Activated CD8-positive, alpha-beta memory T cell treated with anti-CD3 and anti-CD28 coated beads, Interleukin-2, amount 10 ng/mL, durations not matched to agents 7 days and 5 days (primary cell): Measurements from ENCODE around the gene SNCG. TPM values are rescaled to one million over a fixed set of nuclear protein-coding genes. Genes with fewer than 3 reads are reported as not detected.
"Not testable (repeated sequence)": the region's sequence is repeated elsewhere in the genome, so short reads cannot be mapped to it uniquely, and the experiment has no call there.

ENCODE experiments used
- ATAC-seq: fragments of 150-1000 bp; cut with Tn5 transposase; one replicate; pipeline ENCODE4 v1.10.0; 2021; ENCODE audit warnings: moderate library complexity
- CTCF ChIA-PET: fragments of 350-600 bp; sonication (Branson Sonifier 250); formaldehyde crosslinking; loops from one replicate; lab custom pipeline; 2021; ENCODE audit warnings: antibody characterized with exemption; lab: Charles Lee
- DNase-seq: peaks from one replicate; pipeline ENCODE4 v3.0.0-alpha.2; 2020
- H3K27ac Mint-ChIP-seq: one replicate; pipeline ENCODE4 v1.8.0; 2021; ENCODE audit warnings: mild to moderate bottlenecking, mixed read lengths
- H3K27me3 Mint-ChIP-seq: one replicate; pipeline ENCODE4 v1.8.0; 2021; ENCODE audit warnings: mixed read lengths
- H3K36me3 Mint-ChIP-seq: one replicate; pipeline ENCODE4 v1.8.0; 2021; ENCODE audit warnings: mild to moderate bottlenecking, mixed read lengths
- H3K4me1 Mint-ChIP-seq: one replicate; pipeline ENCODE4 v1.8.0; 2021; ENCODE audit warnings: mixed read lengths
- H3K4me3 Mint-ChIP-seq: one replicate; pipeline ENCODE4 v1.8.0; 2021; ENCODE audit warnings: mild to moderate bottlenecking, moderate library complexity, mixed read lengths
- H3K9me3 Mint-ChIP-seq: one replicate; pipeline ENCODE4 v1.8.0; 2022; ENCODE audit warnings: low read depth, mixed read lengths
- total RNA-seq, 2 experiments: library from RNA; stranded (reverse); gene quantifications; one replicate each; pipeline ENCODE4 v1.2.3, GENCODE V29; 2021

The SNCG gene
- total RNA-seq, 2 experiments from 2014 or later, result not detected

- H3K36me3 Mint-ChIP-seq, result no peaks in the 10 kb centered on the region
- peaks cover 22% of the 10 kb centered on the region for H3K27me3 Mint-ChIP-seq
- DNase-seq (peak; percentile 38), ATAC-seq (no peak)
- CTCF ChIA-PET, result interaction anchor here (1.7 to 3.9 kb wide), 3 partner anchors 10 to 28 kb away, joined by 9 to 35 read pairs (median 12); partner anchors contain the start of genes MMRN2 and SNCG
- peaks cover 31% of the 10 kb centered on the region for H3K4me1 Mint-ChIP-seq
- no peak overlapping the region for H3K27ac Mint-ChIP-seq
- no peaks in the 10 kb centered on the region for H3K9me3 Mint-ChIP-seq
- no peak overlapping the region for H3K4me3 Mint-ChIP-seq
Measured at GRCh38 chr10:86967481-86967941, 9.1 kb downstream of the SNCG start.

DNA sequence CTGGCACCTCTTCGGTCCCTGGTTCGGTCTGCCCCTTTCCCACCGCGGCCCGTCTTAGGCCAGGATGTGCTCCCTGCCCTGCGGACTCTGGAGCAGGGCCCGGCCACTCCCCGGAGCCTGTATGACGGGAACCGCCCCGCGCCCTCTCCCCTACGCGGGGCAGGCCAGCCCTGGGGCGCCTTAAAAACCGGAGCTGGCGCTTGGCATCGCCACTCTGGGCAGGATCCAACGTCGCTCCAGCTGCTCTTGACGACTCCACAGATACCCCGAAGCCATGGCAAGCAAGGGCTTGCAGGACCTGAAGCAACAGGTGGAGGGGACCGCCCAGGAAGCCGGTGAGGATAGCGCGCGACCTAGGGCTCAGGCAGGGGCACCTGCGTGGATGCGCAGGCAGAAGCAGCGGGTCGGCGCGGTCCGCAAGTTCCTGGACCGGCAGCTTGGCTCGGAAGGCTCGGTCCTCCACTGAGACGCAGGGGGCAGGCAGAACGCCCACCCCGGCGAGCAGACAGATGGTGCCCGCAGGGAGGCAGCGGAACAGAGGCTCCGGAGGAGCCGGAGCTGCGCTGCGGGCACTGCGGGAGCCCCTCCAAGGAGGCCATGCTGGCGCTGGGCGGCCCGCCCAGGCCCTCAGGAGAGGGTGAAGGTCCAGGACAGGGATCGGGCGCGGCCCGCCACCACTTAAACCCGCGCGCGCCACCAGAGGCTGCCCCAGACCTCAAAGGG lies 10.0 kb downstream of the SNCG start, which contains the start of gene ADIRF:
Gene ADIRF (plus strand): TSS at position 212 of the 723 bp plus-strand sequence. CDS start 63 bp downstream, at position 275.
- peak; percentile 35 for DNase-seq
- Mint-ChIP-seq H3K4me3 (no peak within 1 kb of the TSS), H3K4me1 (peaks cover 33% of the 10 kb centered on the region), H3K27ac (no peak within 1 kb of the TSS), H3K9me3 (no peaks in the 10 kb centered on the region), H3K27me3 (peaks cover 31% of the 10 kb centered on the region), H3K36me3 (no peaks in the 10 kb centered on the region)
- no peak for ATAC-seq
- CTCF ChIA-PET, result interaction anchor here (1.1 to 3.9 kb wide), 3 partner anchors 8 to 125 kb away, joined by 3 to 35 read pairs (median 6); no protein-coding TSS in a partner anchor

DNA sequence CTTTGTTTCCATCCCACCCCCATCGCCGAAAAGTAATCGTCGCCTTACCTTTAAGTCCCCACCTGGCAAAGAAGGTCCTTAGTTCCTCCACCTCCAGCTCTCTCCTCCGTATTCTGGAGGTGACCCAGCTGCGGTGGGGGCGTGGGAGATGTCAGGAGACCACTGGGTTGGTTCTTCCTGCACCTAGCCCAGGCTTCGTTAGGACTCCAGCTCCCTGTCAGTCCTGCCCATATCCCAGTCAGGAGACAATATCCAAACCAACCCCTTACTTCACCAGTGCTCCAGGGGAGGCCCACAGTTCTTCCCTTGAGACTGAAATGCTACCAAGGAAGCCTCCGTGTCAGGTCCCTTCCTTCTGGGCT lies 10.6 kb downstream of the SNCG start:
- no peaks in the 10 kb centered on the region for H3K9me3 Mint-ChIP-seq
- H3K27ac Mint-ChIP-seq, result no peak overlapping the region
- H3K36me3 Mint-ChIP-seq, result no peaks in the 10 kb centered on the region
- DNase-seq, result peak; percentile 38
- no peak overlapping the region for H3K4me3 Mint-ChIP-seq
- CTCF ChIA-PET, result interaction anchor here (1.1 to 1.9 kb wide), 3 partner anchors 8 to 124 kb away, joined by 3 to 6 read pairs (median 5); no protein-coding TSS in a partner anchor
- no peak for ATAC-seq
- peaks cover 32% of the 10 kb centered on the region for H3K27me3 Mint-ChIP-seq
- H3K4me1 Mint-ChIP-seq, result peaks cover 33% of the 10 kb centered on the region

- H3K36me3 Mint-ChIP-seq, result no peaks in the 10 kb centered on the region
- no peak overlapping the region for H3K27ac Mint-ChIP-seq
- peak; percentile 37 for DNase-seq
- no peak for ATAC-seq
- H3K4me1 Mint-ChIP-seq, result peaks cover 33% of the 10 kb centered on the region
- no peak overlapping the region for H3K4me3 Mint-ChIP-seq
- CTCF ChIA-PET, result interaction anchor here (1.1 to 1.9 kb wide), 4 partner anchors 9 to 124 kb away, joined by 3 to 6 read pairs (median 6); no protein-coding TSS in a partner anchor
- H3K9me3 Mint-ChIP-seq, result no peaks in the 10 kb centered on the region
- H3K27me3 Mint-ChIP-seq, result peaks cover 32% of the 10 kb centered on the region
Measured at GRCh38 chr10:86969421-86970041, 11.1 kb downstream of the SNCG start.

- no peak for ATAC-seq
- no peaks in the 10 kb centered on the region for H3K36me3 Mint-ChIP-seq
- DNase-seq, result no peak
- H3K4me1 Mint-ChIP-seq, result peaks cover 31% of the 10 kb centered on the region
- CTCF ChIA-PET, result interaction anchor here (0.5 to 1.9 kb wide), 7 partner anchors 8 to 562 kb away, joined by 3 to 6 read pairs (median 3); no protein-coding TSS in a partner anchor
- H3K9me3 Mint-ChIP-seq, result no peaks in the 10 kb centered on the region
- H3K4me3 Mint-ChIP-seq, result peak overlapping the region; percentile 62
- H3K27me3 Mint-ChIP-seq, result peaks cover 34% of the 10 kb centered on the region
- peak overlapping the region; percentile 45 for H3K27ac Mint-ChIP-seq
Measured at GRCh38 chr10:86970162-86970981, 12.0 kb downstream of the SNCG start.

- no peaks in the 10 kb centered on the region for H3K9me3 Mint-ChIP-seq
- peaks cover 34% of the 10 kb centered on the region for H3K27me3 Mint-ChIP-seq
- H3K27ac Mint-ChIP-seq, result peak overlapping the region; percentile 45
- DNase-seq (no peak), ATAC-seq (no peak)
- H3K4me1 Mint-ChIP-seq, result peaks cover 27% of the 10 kb centered on the region
- H3K4me3 Mint-ChIP-seq, result peak overlapping the region; percentile 62
- CTCF ChIA-PET, result interaction anchor here (0.5 to 1.7 kb wide), 5 partner anchors 9 to 563 kb away, joined by 3 to 6 read pairs (median 3); no protein-coding TSS in a partner anchor
- no peaks in the 10 kb centered on the region for H3K36me3 Mint-ChIP-seq
Measured at GRCh38 chr10:86970982-86971231, 12.5 kb downstream of the SNCG start.

DNA sequence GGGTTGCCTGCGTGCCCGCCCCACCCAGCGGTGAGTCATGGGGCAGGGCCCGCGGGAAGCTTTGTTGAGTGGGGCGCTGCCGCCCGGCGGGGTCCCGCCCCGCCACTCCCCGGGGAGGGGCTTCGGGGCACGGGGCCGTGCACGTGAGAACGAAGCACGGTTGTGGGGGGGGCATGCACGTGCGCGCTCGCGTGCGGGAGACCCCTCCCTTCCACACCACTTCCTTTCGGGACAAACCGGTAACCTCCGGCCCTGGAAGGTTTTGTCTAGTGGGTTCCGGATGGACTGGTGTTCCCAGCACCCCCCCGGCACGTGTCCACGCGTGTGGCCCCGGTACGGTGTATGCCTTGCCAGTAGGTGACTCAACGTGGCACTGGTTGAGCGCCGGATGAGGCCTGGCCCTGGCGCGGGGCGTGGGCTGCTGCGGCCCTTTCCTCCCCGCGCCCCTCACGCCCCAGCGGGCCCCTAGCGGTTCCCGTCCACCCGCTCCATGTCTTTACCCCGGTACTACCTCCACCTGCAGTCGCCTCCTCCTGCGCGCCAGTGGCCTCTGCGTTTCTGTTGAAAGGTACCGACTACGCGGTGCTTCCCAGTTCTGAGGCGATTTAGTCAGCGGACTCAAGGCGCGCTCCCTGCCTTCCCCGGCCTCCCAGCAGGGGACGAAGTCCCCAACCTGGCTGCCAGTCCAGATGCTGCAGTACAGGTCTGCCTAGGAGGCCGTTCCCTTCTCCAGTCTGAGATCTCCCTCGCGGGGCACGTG lies 13.0 kb downstream of the SNCG start:
- Mint-ChIP-seq H3K36me3 (no peaks in the 10 kb centered on the region), H3K4me1 (peaks cover 22% of the 10 kb centered on the region), H3K27me3 (peaks cover 34% of the 10 kb centered on the region), H3K4me3 (peak overlapping the region; percentile 68), H3K27ac (peak overlapping the region; percentile 24), H3K9me3 (no peaks in the 10 kb centered on the region)
- DNase-seq (peak; percentile 87), ATAC-seq (peak; percentile 93)
- CTCF ChIA-PET, result interaction anchor here (0.5 to 0.9 kb wide), 4 partner anchors 9 to 563 kb away, joined by 3 read pairs; no protein-coding TSS in a partner anchor

- DNase-seq, result no peak
- H3K9me3 Mint-ChIP-seq, result no peaks in the 10 kb centered on the region
- H3K4me3 Mint-ChIP-seq, result no peak overlapping the region
- CTCF ChIA-PET, result no interaction called here
- peaks cover 34% of the 10 kb centered on the region for H3K27me3 Mint-ChIP-seq
- H3K36me3 Mint-ChIP-seq, result no peaks in the 10 kb centered on the region
- H3K4me1 Mint-ChIP-seq, result peaks cover 13% of the 10 kb centered on the region
- no peak for ATAC-seq
- H3K27ac Mint-ChIP-seq, result no peak overlapping the region
Measured at GRCh38 chr10:86972613-86973380, 14.4 kb downstream of the SNCG start.

GRCh38 chr10:86974484-86974883 lies 16.1 kb downstream of the SNCG start:
- DNase-seq (no peak), ATAC-seq (no peak)
- no peak overlapping the region for H3K27ac Mint-ChIP-seq
- no peaks in the 10 kb centered on the region for H3K9me3 Mint-ChIP-seq
- peaks cover 13% of the 10 kb centered on the region for H3K4me1 Mint-ChIP-seq
- CTCF ChIA-PET, result interaction anchor here (1.2 kb wide), 1 partner anchor 35 kb away, joined by 3 read pairs; no protein-coding TSS in a partner anchor
- no peak overlapping the region for H3K4me3 Mint-ChIP-seq
- H3K36me3 Mint-ChIP-seq, result no peaks in the 10 kb centered on the region
- peaks cover 24% of the 10 kb centered on the region for H3K27me3 Mint-ChIP-seq

DNA sequence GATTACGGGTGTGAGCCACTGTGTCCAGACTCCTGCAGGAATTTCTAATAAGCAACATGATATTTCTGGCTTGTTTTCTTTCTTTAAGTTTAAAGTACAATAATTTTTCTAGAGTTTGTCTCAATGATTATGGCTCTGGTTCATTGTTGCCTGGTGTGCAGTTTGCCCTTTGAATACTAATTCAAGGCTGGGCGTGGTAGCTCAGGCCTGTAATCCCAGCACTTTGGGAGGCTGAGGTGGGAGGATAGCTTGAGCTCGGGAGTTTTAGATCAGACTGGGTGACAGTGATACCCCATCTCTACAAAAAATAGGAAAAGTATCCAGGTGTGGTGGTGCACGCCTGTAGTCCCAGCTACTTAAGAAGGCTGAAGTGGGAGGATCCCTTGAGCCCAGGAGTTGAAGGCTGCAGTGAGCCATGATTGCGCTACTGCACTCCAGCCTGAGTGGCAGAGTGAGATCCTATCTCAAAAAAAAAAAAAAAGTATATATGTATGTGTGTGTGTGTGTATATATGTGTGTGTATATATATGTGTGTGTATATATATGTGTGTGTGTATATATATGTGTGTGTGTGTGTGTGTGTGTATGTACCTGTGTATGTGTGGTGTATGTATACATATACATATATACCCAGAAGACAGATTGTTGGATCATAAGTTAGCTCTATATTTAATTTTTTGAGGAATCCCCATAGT lies 18.1 kb downstream of the SNCG start:
- H3K9me3 Mint-ChIP-seq, result no peaks in the 10 kb centered on the region
- H3K27ac Mint-ChIP-seq, result no peak overlapping the region
- ATAC-seq (no peak), DNase-seq (no peak)
- peaks cover 6% of the 10 kb centered on the region for H3K4me1 Mint-ChIP-seq
- H3K27me3 Mint-ChIP-seq, result peaks cover 27% of the 10 kb centered on the region
- no peaks in the 10 kb centered on the region for H3K36me3 Mint-ChIP-seq
- H3K4me3 Mint-ChIP-seq, result no peak overlapping the region
- CTCF ChIA-PET, result interaction anchor here (0.7 to 1.5 kb wide), 3 partner anchors 10 to 266 kb away, joined by 3 to 4 read pairs (median 4); no protein-coding TSS in a partner anchor

- ATAC-seq, H3K27ac Mint-ChIP-seq, DNase-seq, H3K4me3 Mint-ChIP-seq, H3K36me3 Mint-ChIP-seq, H3K9me3 Mint-ChIP-seq, H3K4me1 Mint-ChIP-seq, CTCF ChIA-PET: not testable (repeated sequence)
- H3K27me3 Mint-ChIP-seq, result peaks cover 24% of the 10 kb centered on the region
Measured at GRCh38 chr10:86978457-86978856, 20.1 kb downstream of the SNCG start.
